H1 (cell line): ENCODE data around the gene SPPL3. TPM values are rescaled to one million over a fixed set of nuclear protein-coding genes. Genes with fewer than 3 reads are reported as not detected.

Source experiments
- CTCF ChIA-PET: fragments of 300-600 bp; sonication (Branson Sonifier 250); formaldehyde crosslinking; loops from one replicate; lab custom pipeline; 2021; ENCODE audit not compliant: partially characterized antibody; lab: Charles Lee
- POLR2A ChIA-PET: fragments of 300-600 bp; sonication (Branson Sonifier 250); formaldehyde crosslinking; loops from one replicate; lab custom pipeline; 2021; ENCODE audit warnings: inconsistent platforms; ENCODE audit not compliant: partially characterized antibody; lab: Charles Lee
- DNase-seq, 2 experiments: peaks; one replicate each; pipeline versions ENCODE4 v3.0.0 to v3.0.0-alpha.2; 2010 to 2022; ENCODE audit warnings: low spot score in 2 of 2, low read depth in 1 of 2, mixed read lengths in 1 of 2
- FAIRE-seq: peaks from 2 replicates; lab custom pipeline; 2011; peaks lifted over from hg19 to GRCh38; lab: Jason Lieb, UNC
- H2AFZ ChIP-seq: 2 replicates; pipeline ENCODE4 v1.8.1; 2012; ENCODE audit warnings: low read length, inconsistent platforms
- H2AK5ac ChIP-seq: 2 replicates; pipeline ENCODE4 v1.6.1; 2013; ENCODE audit warnings: low read depth, low read length
- H2BK120ac ChIP-seq: replicated peaks from 2 replicates; pipeline ENCODE3; 2013; ENCODE audit warnings: low read depth, low read length, inconsistent platforms
- H2BK12ac ChIP-seq: 2 replicates; pipeline ENCODE4 v1.6.1; 2013; ENCODE audit warnings: low read depth, low read length
- H2BK15ac ChIP-seq: 2 replicates; pipeline ENCODE4 v1.6.1; 2013; ENCODE audit warnings: low read length
- H2BK20ac ChIP-seq: 2 replicates; pipeline ENCODE4 v1.6.1; 2013; ENCODE audit warnings: low read length
- H2BK5ac ChIP-seq: 2 replicates; pipeline ENCODE4 v1.6.1; 2013; ENCODE audit warnings: low read depth, low read length
- H3K14ac ChIP-seq: 2 replicates; pipeline ENCODE4 v1.6.1; 2013; ENCODE audit warnings: inconsistent platforms; ENCODE audit not compliant: insufficient read length
- H3K18ac ChIP-seq: 2 replicates; pipeline ENCODE4 v1.6.1; 2013; ENCODE audit warnings: low read length; ENCODE audit errors: extremely low read depth
- H3K23ac ChIP-seq: 2 replicates; pipeline ENCODE4 v1.6.1; 2013; ENCODE audit warnings: inconsistent platforms; ENCODE audit not compliant: insufficient read length
- H3K23me2 ChIP-seq: 2 replicates; pipeline ENCODE4 v1.6.1; 2013; ENCODE audit warnings: low read depth, low read length
- H3K27ac ChIP-seq: 2 replicates; pipeline ENCODE4 v1.6.1; 2011; ENCODE audit warnings: low read depth, low read length, inconsistent platforms
- H3K27me3 ChIP-seq, 4 experiments: replicated peaks in 1 of 4; 1 replicate in 1 of 4; 2 replicates in 3 of 4; pipeline versions ENCODE4 v1.6.1 to v1.8.1; 2011 to 2013; ENCODE audit warnings: low read length in 3 of 4, mild to moderate bottlenecking in 3 of 4, inconsistent platforms in 2 of 4, mixed read lengths in 2 of 4, moderate library complexity in 1 of 4; ENCODE audit not compliant: control insufficient read depth in 3 of 4, insufficient read depth in 3 of 4; ENCODE audit errors: extremely low read depth in 1 of 4
- H3K36me3 ChIP-seq, 4 experiments: 2 replicates each; pipeline versions ENCODE4 v1.6.1 to v1.8.1; 2011 to 2013; ENCODE audit warnings: mild to moderate bottlenecking in 4 of 4, low read length in 3 of 4, moderate library complexity in 2 of 4, control low read depth in 1 of 4, inconsistent platforms in 1 of 4; ENCODE audit not compliant: insufficient read depth in 4 of 4, control insufficient read depth in 2 of 4
- H3K4ac ChIP-seq: replicated peaks from 2 replicates; pipeline ENCODE3; 2013; ENCODE audit warnings: low read length, low read depth, mixed read lengths, inconsistent platforms; ENCODE audit not compliant: insufficient read length
- H3K4me1 ChIP-seq, 4 experiments: replicated peaks in 1 of 4; 1 replicate in 1 of 4; 2 replicates in 3 of 4; pipeline versions ENCODE4 v1.6.1 to v1.8.1; 2011 to 2013; ENCODE audit warnings: low read length in 3 of 4, inconsistent platforms in 2 of 4, mixed read lengths in 1 of 4; ENCODE audit not compliant: insufficient read depth in 4 of 4, control insufficient read depth in 3 of 4
- H3K4me2 ChIP-seq, 2 experiments: 2 replicates each; pipeline versions ENCODE4 v1.6.1 to v1.8.1; 2011 to 2013; ENCODE audit warnings: low read depth in 2 of 2, low read length in 2 of 2, control low read depth in 1 of 2, inconsistent platforms in 1 of 2, mild to moderate bottlenecking in 1 of 2; ENCODE audit not compliant: insufficient read depth in 1 of 2
- H3K4me3 ChIP-seq, 4 experiments: fragments of 200-600, 300-600 bp in 1 of 4; sonication (generic), shearing (Covaris generic), sonication (Bioruptor Twin) in 1 of 4; 2 replicates each; pipeline versions ENCODE4 v1.5.1 to v1.8.1; 2011 to 2016; ENCODE audit warnings: low read length in 4 of 4, low read depth in 3 of 4, control low read depth in 2 of 4, inconsistent platforms in 2 of 4, mild to moderate bottlenecking in 2 of 4, mixed read lengths in 1 of 4, moderate library complexity in 1 of 4; ENCODE audit not compliant: insufficient read depth in 2 of 4; ENCODE audit errors: extremely low read depth in 1 of 4
- H3K56ac ChIP-seq: replicated peaks from 2 replicates; pipeline ENCODE3; 2013; ENCODE audit warnings: low read depth, mild to moderate bottlenecking, mixed read lengths, low read length, inconsistent platforms; ENCODE audit not compliant: insufficient read length
- H3K79me1 ChIP-seq: 2 replicates; pipeline ENCODE4 v1.6.1; 2013; ENCODE audit warnings: low read depth, low read length, control low read depth
- H3K79me2 ChIP-seq, 2 experiments: 2 replicates each; pipeline versions ENCODE4 v1.6.1 to v1.8.1; 2012 to 2013; ENCODE audit warnings: low read length in 2 of 2, mild to moderate bottlenecking in 2 of 2, inconsistent platforms in 1 of 2; ENCODE audit not compliant: insufficient read depth in 2 of 2, control insufficient read depth in 1 of 2
- H3K9ac ChIP-seq, 4 experiments: replicated peaks in 1 of 4; 1 replicate in 1 of 4; 2 replicates in 3 of 4; pipeline versions ENCODE4 v1.6.1 to v1.8.1; 2011 to 2013; ENCODE audit warnings: low read depth in 3 of 4, low read length in 3 of 4, control low read depth in 2 of 4, mild to moderate bottlenecking in 2 of 4, moderate library complexity in 2 of 4, inconsistent platforms in 1 of 4; ENCODE audit errors: extremely low read depth in 1 of 4
- H3K9me3 ChIP-seq, 2 experiments: 2 replicates each; pipeline versions ENCODE4 v1.6.1 to v1.8.1; 2012 to 2013; ENCODE audit warnings: mild to moderate bottlenecking in 2 of 2, moderate library complexity in 2 of 2, control low read depth in 1 of 2, inconsistent platforms in 1 of 2, low read depth in 1 of 2, low read length in 1 of 2, mixed read lengths in 1 of 2; ENCODE audit not compliant: insufficient read depth in 2 of 2
- H4K20me1 ChIP-seq, 2 experiments: replicated peaks in 1 of 2; 2 replicates each; pipeline versions ENCODE3 to v1.8.1; 2011 to 2013; ENCODE audit warnings: inconsistent platforms in 2 of 2, low read length in 2 of 2, mild to moderate bottlenecking in 1 of 2; ENCODE audit not compliant: insufficient read depth in 2 of 2, control insufficient read depth in 1 of 2
- H4K5ac ChIP-seq: 2 replicates; pipeline ENCODE4 v1.6.1; 2013; ENCODE audit warnings: low read length, low read depth, mixed read lengths, inconsistent platforms; ENCODE audit not compliant: insufficient read length
- H4K8ac ChIP-seq: 2 replicates; pipeline ENCODE4 v1.8.0; 2013; ENCODE audit warnings: mild to moderate bottlenecking, moderate library complexity, low read length, inconsistent platforms; ENCODE audit not compliant: insufficient read depth; ENCODE audit errors: extremely low read depth
- H4K91ac ChIP-seq: replicated peaks from 2 replicates; pipeline ENCODE3; 2013; ENCODE audit warnings: low read length, mixed read lengths, inconsistent platforms; ENCODE audit not compliant: insufficient read length
- ASH2L ChIP-seq: fragments of 200-600, 300-600 bp; sonication (generic); IDR thresholded peaks from one replicate; pipeline ENCODE4 v1.7.1; 2017; ENCODE audit warnings: low read length
- EGR1 ChIP-seq: IDR thresholded peaks from 2 replicates; pipeline ENCODE4 v1.6.1; 2011; ENCODE audit warnings: low read depth, low read length, borderline replicate concordance
- PHF8 ChIP-seq: fragments of 200-600 bp; sonication (generic); conservative IDR thresholded peaks from 2 replicates; pipeline ENCODE4 v1.7.1; 2012; ENCODE audit warnings: low read depth, mild to moderate bottlenecking, inconsistent platforms, low read length, moderate library complexity
- RXRA ChIP-seq: IDR thresholded peaks from 2 replicates; pipeline ENCODE4 v1.6.1; 2011; ENCODE audit warnings: low read depth, mild to moderate bottlenecking, low read length, moderate library complexity; ENCODE audit not compliant: insufficient read depth
- WGBS, 2 experiments: shearing (Covaris generic) in 1 of 2; methylation state at CpG; one replicate each; pipeline versions ENCODE4 v1.1.6 to v1.1.7; 2013 to 2015; ENCODE audit warnings: low lambda C conversion rate in 2 of 2, mixed read lengths in 2 of 2, inconsistent platforms in 1 of 2, low coverage in 1 of 2, missing lambda C conversion rate in 1 of 2; ENCODE audit not compliant: insufficient replicate concordance in 2 of 2, insufficient coverage in 1 of 2, insufficient read length in 1 of 2; ENCODE audit errors: extremely low coverage in 1 of 2, missing lambda C conversion rate in 1 of 2; 5-methylcytosine and 5-hydroxymethylcytosine counted together
- polyA plus RNA-seq, 7 experiments: library from polyadenylated mRNA; depleted of rRNA in 3 of 7; stranded (reverse) in 5 of 7; unstranded in 2 of 7; fragments of >200 nt in 5 of 7; fragments of 200-250 nt in 2 of 7; gene quantifications; 1 replicate in 5 of 7; 2 replicates in 1 of 7; 4 replicates in 1 of 7; pipeline versions ENCODE4 v1.2.1 to v1.2.3, GENCODE V29; 2011 to 2013; ENCODE audit warnings: missing spikeins in 2 of 7, mixed read lengths in 2 of 7
- total RNA-seq: library from RNA; stranded (reverse); fragmentation: NEBNext Ultra II Directional; extraction: Animal tissue kit (Norgen Biotek cat#: 25700); gene quantifications from 2 replicates; pipeline ENCODE4 v1.2.1, GENCODE V29; 2021
- TF ChIP-seq, protein P1 (sequence below): IDR thresholded peaks from 2 replicates; pipeline ENCODE4 v1.6.1; 2012; ENCODE audit warnings: inconsistent platforms
- TF ChIP-seq, protein P2 (sequence below): IDR thresholded peaks from 2 replicates; pipeline ENCODE4 v1.6.1; 2011; ENCODE audit warnings: low read length, improper control_type of control experiment
- TF ChIP-seq, protein P3 (sequence below), 3 experiments: IDR thresholded peaks; 1 replicate in 2 of 3; 2 replicates in 1 of 3; pipeline versions ENCODE4 v1.5.1 to v1.6.1; 2011; ENCODE audit warnings: low read length in 3 of 3, mild to moderate bottlenecking in 3 of 3, inconsistent platforms in 2 of 3, low read depth in 1 of 3, moderate library complexity in 1 of 3; ENCODE audit not compliant: insufficient read depth in 1 of 3; ENCODE audit errors: control extremely low read depth in 1 of 3

Gene SPPL3
- total and polyA plus RNA-seq, 2 of the 8 experiments (the other 6 are each of a cell fraction or from before 2014, with no cell fraction given), result 27.3 to 48.4 TPM

DNA sequence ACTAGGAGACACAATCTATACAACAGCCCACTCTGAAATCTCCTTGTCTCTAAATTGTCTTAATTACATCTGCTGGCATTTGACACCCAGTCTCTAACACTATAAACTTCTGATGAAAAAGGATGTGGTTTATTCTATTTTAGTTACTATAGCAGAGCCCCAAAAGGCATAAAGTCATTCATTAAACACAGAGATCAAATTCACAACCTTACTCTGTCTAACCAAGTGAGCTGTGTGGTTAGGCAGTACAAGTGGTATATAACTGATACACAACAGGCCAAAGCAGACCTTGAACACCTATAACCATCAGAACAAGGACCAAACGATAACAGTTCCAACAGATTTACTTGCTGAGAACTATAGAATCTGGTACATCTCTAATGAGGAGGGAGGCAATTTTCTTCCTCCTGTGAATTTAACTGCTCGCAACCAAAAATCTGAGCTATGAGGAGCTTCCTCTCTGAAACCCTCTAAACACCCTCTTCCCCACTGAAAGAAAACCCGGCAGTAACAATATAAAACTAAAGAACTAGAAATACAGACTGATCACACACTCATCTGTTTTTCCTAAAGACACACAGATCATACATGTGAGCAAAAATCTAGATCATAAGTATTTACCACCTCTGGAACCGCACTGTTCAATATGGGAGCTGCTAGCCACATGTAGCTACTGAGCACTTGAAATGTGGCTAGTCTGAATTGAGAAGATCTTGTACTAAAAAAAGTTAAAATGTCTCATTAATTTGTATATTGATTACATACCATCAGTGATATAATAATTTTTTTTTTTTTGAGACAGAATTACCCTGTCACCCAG is 17.7 kb downstream of the SPPL3 start:
- no peak overlapping the region for H3K27ac ChIP-seq
- ChIA-PET POLR2A (interaction anchor here (0.6 to 1.3 kb wide), 5 partner anchors 16 to 315 kb away, joined by 3 to 6 read pairs (median 3); no protein-coding TSS in a partner anchor), CTCF (interaction anchor here (0.6 to 1.2 kb wide), 4 partner anchors 10 to 86 kb away, joined by 3 read pairs; no protein-coding TSS in a partner anchor)
- no peak overlapping the region for H3K56ac ChIP-seq
- H2BK120ac ChIP-seq, result no peak overlapping the region
- FAIRE-seq, result no peak
- H3K4ac ChIP-seq, result no peak overlapping the region
- H3K9me3 ChIP-seq, result no peaks in the 10 kb centered on the region
- DNase-seq, result no peak
- H3K4me2 ChIP-seq, result no peak overlapping the region
- no peak overlapping the region for H3K9ac ChIP-seq
- H3K23ac ChIP-seq, result no peak overlapping the region
- no peak overlapping the region for H2BK15ac ChIP-seq
- H3K4me1 ChIP-seq, result peaks cover 0 to 3% (median under 1%) of the 10 kb centered on the region in 4 experiments; a peak in 2 of 7 replicates
- peaks cover 3 to 8% of the 10 kb centered on the region in 2 experiments for H4K20me1 ChIP-seq
- H3K14ac ChIP-seq, result no peak overlapping the region
- no peak overlapping the region for H2BK20ac ChIP-seq
- no peak overlapping the region for H3K4me3 ChIP-seq
- H4K91ac ChIP-seq, result no peak overlapping the region
- no peaks in the 10 kb centered on the region for H3K27me3 ChIP-seq
- no peak overlapping the region for H4K8ac ChIP-seq
- no peak overlapping the region for H2BK5ac ChIP-seq
- no peak overlapping the region for H3K18ac ChIP-seq
- 89% methylated on average over 4 of the region's 4 CpGs; no CpG with 5 or more reads in 1 of the 2 experiments for WGBS, 2 experiments
- no peak overlapping the region for H2BK12ac ChIP-seq
- no peak overlapping the region for H2AK5ac ChIP-seq
- H2AFZ ChIP-seq, result no peak overlapping the region
- H4K5ac ChIP-seq, result no peak overlapping the region
- H3K23me2 ChIP-seq, result no peaks in the 10 kb centered on the region
- H3K36me3 ChIP-seq, result no peaks in the 10 kb centered on the region
- H3K79me2 ChIP-seq, result peaks cover 3 to 78% of the 10 kb centered on the region in 2 experiments; a peak in 3 of 4 replicates
- no peaks in the 10 kb centered on the region; the same call in 1 of the 2 replicates for H3K79me1 ChIP-seq
- TF ChIP-seq EGR1 (no peak), ASH2L (no peak), PHF8 (no peak), RXRA (no peak)
- TF ChIP-seq, protein P1, sequence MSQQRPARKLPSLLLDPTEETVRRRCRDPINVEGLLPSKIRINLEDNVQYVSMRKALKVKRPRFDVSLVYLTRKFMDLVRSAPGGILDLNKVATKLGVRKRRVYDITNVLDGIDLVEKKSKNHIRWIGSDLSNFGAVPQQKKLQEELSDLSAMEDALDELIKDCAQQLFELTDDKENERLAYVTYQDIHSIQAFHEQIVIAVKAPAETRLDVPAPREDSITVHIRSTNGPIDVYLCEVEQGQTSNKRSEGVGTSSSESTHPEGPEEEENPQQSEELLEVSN, result no peak
- TF ChIP-seq, protein P2, sequence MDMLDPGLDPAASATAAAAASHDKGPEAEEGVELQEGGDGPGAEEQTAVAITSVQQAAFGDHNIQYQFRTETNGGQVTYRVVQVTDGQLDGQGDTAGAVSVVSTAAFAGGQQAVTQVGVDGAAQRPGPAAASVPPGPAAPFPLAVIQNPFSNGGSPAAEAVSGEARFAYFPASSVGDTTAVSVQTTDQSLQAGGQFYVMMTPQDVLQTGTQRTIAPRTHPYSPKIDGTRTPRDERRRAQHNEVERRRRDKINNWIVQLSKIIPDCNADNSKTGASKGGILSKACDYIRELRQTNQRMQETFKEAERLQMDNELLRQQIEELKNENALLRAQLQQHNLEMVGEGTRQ, result no peak
- TF ChIP-seq, protein P3, sequence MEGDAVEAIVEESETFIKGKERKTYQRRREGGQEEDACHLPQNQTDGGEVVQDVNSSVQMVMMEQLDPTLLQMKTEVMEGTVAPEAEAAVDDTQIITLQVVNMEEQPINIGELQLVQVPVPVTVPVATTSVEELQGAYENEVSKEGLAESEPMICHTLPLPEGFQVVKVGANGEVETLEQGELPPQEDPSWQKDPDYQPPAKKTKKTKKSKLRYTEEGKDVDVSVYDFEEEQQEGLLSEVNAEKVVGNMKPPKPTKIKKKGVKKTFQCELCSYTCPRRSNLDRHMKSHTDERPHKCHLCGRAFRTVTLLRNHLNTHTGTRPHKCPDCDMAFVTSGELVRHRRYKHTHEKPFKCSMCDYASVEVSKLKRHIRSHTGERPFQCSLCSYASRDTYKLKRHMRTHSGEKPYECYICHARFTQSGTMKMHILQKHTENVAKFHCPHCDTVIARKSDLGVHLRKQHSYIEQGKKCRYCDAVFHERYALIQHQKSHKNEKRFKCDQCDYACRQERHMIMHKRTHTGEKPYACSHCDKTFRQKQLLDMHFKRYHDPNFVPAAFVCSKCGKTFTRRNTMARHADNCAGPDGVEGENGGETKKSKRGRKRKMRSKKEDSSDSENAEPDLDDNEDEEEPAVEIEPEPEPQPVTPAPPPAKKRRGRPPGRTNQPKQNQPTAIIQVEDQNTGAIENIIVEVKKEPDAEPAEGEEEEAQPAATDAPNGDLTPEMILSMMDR (IDR thresholded peaks at IDR 0.05; ENCODE audit: control extremely low read depth in 1 of 3, insufficient read depth in 1 of 3, low read depth in 1 of 3, low read length in 3 of 3), result no peak
